WTC11 (cell line): ENCODE data around the gene PSMC3. TPM values are rescaled to one million over a fixed set of nuclear protein-coding genes. Genes with fewer than 3 reads are reported as not detected.
A peak's percentile ranks its signal among the peaks of the same experiment; 100 is the strongest.

Source experiments
- ATAC-seq: fragments of 200-7000 bp; cut with Tn5 transposase; 2 replicates; pipeline ENCODE4 v1.10.0; 2021; ENCODE audit warnings: mild to moderate bottlenecking, moderate library complexity
- CTCF ChIA-PET: fragments of 300-600 bp; sonication (Branson Sonifier 250); formaldehyde crosslinking; loops from one replicate; lab custom pipeline; 2021; ENCODE audit warnings: antibody characterized with exemption; lab: Charles Lee
- POLR2A ChIA-PET: fragments of 350-600 bp; sonication (Branson Sonifier 250); formaldehyde crosslinking; loops from one replicate; lab custom pipeline; 2021; ENCODE audit warnings: antibody characterized with exemption; lab: Charles Lee
- DNase-seq: peaks from one replicate; pipeline ENCODE4 v3.0.0; 2021; ENCODE audit warnings: low spot score
- H3K27ac Mint-ChIP-seq: 2 replicates; pipeline ENCODE4 v1.8.0; 2021; ENCODE audit warnings: mixed read lengths
- H3K27me3 Mint-ChIP-seq: 2 replicates; pipeline ENCODE4 v1.8.0; 2021; ENCODE audit warnings: low read depth, mild to moderate bottlenecking, moderate library complexity, mixed read lengths
- H3K36me3 Mint-ChIP-seq: 2 replicates; pipeline ENCODE4 v1.8.0; 2021; ENCODE audit warnings: mixed read lengths
- H3K4me1 Mint-ChIP-seq: 2 replicates; pipeline ENCODE4 v1.8.0; 2022; ENCODE audit warnings: mixed read lengths
- H3K4me3 Mint-ChIP-seq: 2 replicates; pipeline ENCODE4 v1.8.0; 2021; ENCODE audit warnings: mild to moderate bottlenecking, moderate library complexity, mixed read lengths
- H3K9me3 Mint-ChIP-seq: 2 replicates; pipeline ENCODE4 v1.8.0; 2021; ENCODE audit warnings: mixed read lengths
- ATF1 ChIP-seq: sonication (generic); formaldehyde crosslinking; IDR thresholded peaks from 2 replicates; pipeline ENCODE4 v1.8.1; 2023; ENCODE audit warnings: mild to moderate bottlenecking, moderate library complexity, missing genetic modification reagents
- ATF2 ChIP-seq: sonication (generic); formaldehyde crosslinking; IDR thresholded peaks from 2 replicates; pipeline ENCODE4 v1.8.1; 2022; ENCODE audit warnings: low read depth, missing genetic modification reagents, borderline replicate concordance
- CREM ChIP-seq: sonication (generic); formaldehyde crosslinking; IDR thresholded peaks from 2 replicates; pipeline ENCODE4 v1.8.1; 2022; ENCODE audit warnings: mild to moderate bottlenecking, missing genetic modification reagents, moderate library complexity
- GRHL2 ChIP-seq: fragments of 250-450 bp; sonication (Bioruptor Pico); IDR thresholded peaks from 2 replicates; pipeline ENCODE4 v1.8.0; 2022; ENCODE audit warnings: mild to moderate bottlenecking, moderate library complexity; ENCODE audit not compliant: insufficient replicate concordance, severe bottlenecking
- HMGA2 ChIP-seq: fragments of 250-450 bp; sonication (Bioruptor Pico); IDR thresholded peaks from 2 replicates; pipeline ENCODE4 v1.4.0; 2021; ENCODE audit warnings: mild to moderate bottlenecking, moderate library complexity
- JUN ChIP-seq: sonication (generic); formaldehyde crosslinking; IDR thresholded peaks from 2 replicates; pipeline ENCODE4 v1.8.0; 2023; ENCODE audit warnings: mild to moderate bottlenecking, missing genetic modification reagents
- MYBL2 ChIP-seq: sonication (generic); formaldehyde crosslinking; IDR thresholded peaks from 2 replicates; pipeline ENCODE4 v1.8.1; 2023; ENCODE audit warnings: mild to moderate bottlenecking, moderate library complexity, missing genetic modification reagents
- NFATC4 ChIP-seq: fragments of 250-450 bp; sonication (Bioruptor Pico); IDR thresholded peaks from 2 replicates; pipeline ENCODE4 v1.9.0; 2021; ENCODE audit warnings: mild to moderate bottlenecking
- PREB ChIP-seq: sonication (generic); formaldehyde crosslinking; IDR thresholded peaks from 2 replicates; pipeline ENCODE4 v1.8.1; 2022; ENCODE audit warnings: mild to moderate bottlenecking, missing genetic modification reagents, moderate library complexity, borderline replicate concordance
- RORB ChIP-seq: fragments of 250-450 bp; sonication (Bioruptor Pico); IDR thresholded peaks from 2 replicates; pipeline ENCODE4 v1.9.0; 2021; ENCODE audit warnings: mild to moderate bottlenecking
- SMAD4 ChIP-seq: sonication (generic); formaldehyde crosslinking; IDR thresholded peaks from 2 replicates; pipeline ENCODE4 v1.8.0; 2022; ENCODE audit warnings: mild to moderate bottlenecking, missing genetic modification reagents
- TEAD1 ChIP-seq: sonication (generic); formaldehyde crosslinking; IDR thresholded peaks from 2 replicates; pipeline ENCODE4 v1.8.0; 2022; ENCODE audit warnings: mild to moderate bottlenecking, missing genetic modification reagents
- TEAD4 ChIP-seq: sonication (generic); formaldehyde crosslinking; IDR thresholded peaks from 2 replicates; pipeline ENCODE4 v1.8.0; 2022; ENCODE audit warnings: mild to moderate bottlenecking, missing genetic modification reagents
- USF1 ChIP-seq: sonication (generic); formaldehyde crosslinking; IDR thresholded peaks from 2 replicates; pipeline ENCODE4 v1.8.0; 2022; ENCODE audit warnings: mild to moderate bottlenecking, missing genetic modification reagents
- ZBTB21 ChIP-seq: sonication (generic); formaldehyde crosslinking; IDR thresholded peaks from 2 replicates; pipeline ENCODE4 v1.8.1; 2023; ENCODE audit warnings: mild to moderate bottlenecking, missing genetic modification reagents, borderline replicate concordance
- ZNF396 ChIP-seq: fragments of 250-450 bp; sonication (Bioruptor Pico); IDR thresholded peaks from 2 replicates; pipeline ENCODE4 v1.8.0; 2021; ENCODE audit warnings: mild to moderate bottlenecking, moderate library complexity, borderline replicate concordance
- ZNF671 ChIP-seq: fragments of 250-450 bp; sonication (Bioruptor Pico); IDR thresholded peaks from 2 replicates; pipeline ENCODE4 v1.8.0; 2021; ENCODE audit warnings: mild to moderate bottlenecking
- total RNA-seq: library from RNA; stranded (reverse); gene quantifications from 3 replicates; pipeline ENCODE4 v1.2.3, GENCODE V29; 2021
- TF ChIP-seq, protein P1 (sequence below): sonication (generic); formaldehyde crosslinking; IDR thresholded peaks from 2 replicates; pipeline ENCODE4 v1.8.1; 2023; ENCODE audit warnings: mild to moderate bottlenecking, missing genetic modification reagents
- TF ChIP-seq, protein P2 (sequence below): sonication (generic); formaldehyde crosslinking; IDR thresholded peaks from 2 replicates; pipeline ENCODE4 v1.8.0; 2022; ENCODE audit warnings: mild to moderate bottlenecking, missing genetic modification reagents
- TF ChIP-seq, protein P3 (sequence below): sonication (generic); formaldehyde crosslinking; IDR thresholded peaks from 2 replicates; pipeline ENCODE4 v1.8.1; 2023; ENCODE audit warnings: mild to moderate bottlenecking, missing genetic modification reagents, moderate library complexity
- TF ChIP-seq, protein P4 (sequence below): fragments of 250-450 bp; sonication (Bioruptor Pico); IDR thresholded peaks from 2 replicates; pipeline ENCODE4 v1.9.0; 2021; ENCODE audit warnings: mild to moderate bottlenecking

Gene PSMC3
- total RNA-seq, 1 experiment from 2014 or later: 162 TPM

DNA sequence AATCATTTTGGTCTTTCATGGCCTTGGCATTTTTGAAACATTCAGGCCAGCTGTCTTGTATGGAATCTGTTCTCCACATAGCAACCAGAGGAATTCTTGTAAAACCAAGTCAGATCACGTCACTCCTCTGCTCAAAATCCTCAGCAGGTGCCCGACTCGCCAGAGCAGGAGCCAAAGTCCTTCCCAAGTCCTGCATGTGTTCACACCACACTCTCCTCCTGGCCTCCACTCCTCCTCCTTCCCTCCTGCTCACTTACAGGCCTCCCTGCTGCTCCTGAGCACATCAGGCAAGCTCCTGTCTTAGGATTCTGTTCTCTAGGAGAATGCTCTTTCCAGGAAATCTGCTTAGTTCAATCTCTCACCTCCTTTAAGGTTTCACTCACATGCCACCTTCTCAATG lies 6.9 kb upstream of the PSMC3 start:
- no peak for DNase-seq
- Mint-ChIP-seq H3K4me3 (no peak overlapping the region), H3K4me1 (no peaks in the 10 kb centered on the region), H3K9me3 (no peaks in the 10 kb centered on the region), H3K27me3 (no peaks in the 10 kb centered on the region)
- TF ChIP-seq, protein P1, sequence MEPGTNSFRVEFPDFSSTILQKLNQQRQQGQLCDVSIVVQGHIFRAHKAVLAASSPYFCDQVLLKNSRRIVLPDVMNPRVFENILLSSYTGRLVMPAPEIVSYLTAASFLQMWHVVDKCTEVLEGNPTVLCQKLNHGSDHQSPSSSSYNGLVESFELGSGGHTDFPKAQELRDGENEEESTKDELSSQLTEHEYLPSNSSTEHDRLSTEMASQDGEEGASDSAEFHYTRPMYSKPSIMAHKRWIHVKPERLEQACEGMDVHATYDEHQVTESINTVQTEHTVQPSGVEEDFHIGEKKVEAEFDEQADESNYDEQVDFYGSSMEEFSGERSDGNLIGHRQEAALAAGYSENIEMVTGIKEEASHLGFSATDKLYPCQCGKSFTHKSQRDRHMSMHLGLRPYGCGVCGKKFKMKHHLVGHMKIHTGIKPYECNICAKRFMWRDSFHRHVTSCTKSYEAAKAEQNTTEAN (CRISPR knock-in tag): no peak
- no peak for TF ChIP-seq TEAD1 (CRISPR knock-in tag)
- TF ChIP-seq, protein P2, sequence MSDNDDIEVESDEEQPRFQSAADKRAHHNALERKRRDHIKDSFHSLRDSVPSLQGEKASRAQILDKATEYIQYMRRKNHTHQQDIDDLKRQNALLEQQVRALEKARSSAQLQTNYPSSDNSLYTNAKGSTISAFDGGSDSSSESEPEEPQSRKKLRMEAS (CRISPR knock-in tag): no peak
- no peak for TF ChIP-seq RORB
- TF ChIP-seq JUN (CRISPR knock-in tag): no peak
- no peak for TF ChIP-seq SMAD4 (CRISPR knock-in tag)
- TF ChIP-seq ATF2 (CRISPR knock-in tag): no peak
- no peak for TF ChIP-seq ZBTB21 (CRISPR knock-in tag)
- TF ChIP-seq, protein P3, sequence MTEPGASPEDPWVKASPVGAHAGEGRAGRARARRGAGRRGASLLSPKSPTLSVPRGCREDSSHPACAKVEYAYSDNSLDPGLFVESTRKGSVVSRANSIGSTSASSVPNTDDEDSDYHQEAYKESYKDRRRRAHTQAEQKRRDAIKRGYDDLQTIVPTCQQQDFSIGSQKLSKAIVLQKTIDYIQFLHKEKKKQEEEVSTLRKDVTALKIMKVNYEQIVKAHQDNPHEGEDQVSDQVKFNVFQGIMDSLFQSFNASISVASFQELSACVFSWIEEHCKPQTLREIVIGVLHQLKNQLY (CRISPR knock-in tag): no peak
- TF ChIP-seq GRHL2 (CRISPR knock-in tag): no peak
- TF ChIP-seq ZNF671 (CRISPR knock-in tag): no peak
- no peak for TF ChIP-seq ATF1 (CRISPR knock-in tag)
- TF ChIP-seq, all 79 proteins: peak for 0
- ATAC-seq: no peak
- POLR2A ChIA-PET: no interaction called here
- CTCF ChIA-PET: interaction anchor here (0.8 kb wide), 1 partner anchor 10 kb away, joined by 3 read pairs; no protein-coding TSS in a partner anchor
- no peaks in the 10 kb centered on the region for H3K36me3 Mint-ChIP-seq
- peak overlapping the region; percentile 18; the same call in 1 of the 2 replicates for H3K27ac Mint-ChIP-seq

DNA sequence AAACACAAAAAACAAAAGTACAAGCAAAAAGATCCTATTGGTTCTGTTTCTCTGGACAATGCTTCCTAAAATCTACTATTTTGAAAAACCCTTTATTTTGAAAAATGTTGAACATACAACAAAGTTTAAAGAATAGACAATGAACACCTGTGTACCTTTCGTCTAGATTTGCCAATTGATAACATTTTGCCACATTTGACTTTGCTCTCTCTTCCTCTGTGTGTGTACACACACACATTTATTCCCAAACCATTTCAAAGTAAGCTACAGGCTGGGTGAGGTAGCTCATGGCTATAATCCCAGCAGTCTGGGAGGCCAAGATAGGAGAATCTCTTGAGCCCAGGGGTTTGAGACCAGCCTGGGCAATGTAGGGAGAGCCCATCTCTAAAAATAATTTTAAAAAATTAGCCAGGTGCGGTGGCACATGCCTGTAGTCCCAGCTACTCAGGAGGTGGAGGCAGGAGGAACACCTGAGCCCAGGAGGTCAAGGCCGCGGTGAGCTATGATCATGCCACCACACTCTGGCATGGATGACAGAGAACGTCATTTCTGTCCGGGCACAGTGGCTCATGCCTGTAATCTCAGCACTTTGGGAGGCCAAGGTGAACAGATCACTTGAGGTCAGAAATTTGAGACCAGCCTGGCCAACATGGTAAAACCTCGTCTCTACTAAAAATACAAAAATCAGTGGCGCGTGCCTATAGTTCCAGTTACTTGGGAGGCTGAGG lies 5.3 kb upstream of the PSMC3 start:
- H3K36me3 Mint-ChIP-seq: no peaks in the 10 kb centered on the region
- ATAC-seq (no peak), DNase-seq (no peak)
- H3K9me3 Mint-ChIP-seq: no peaks in the 10 kb centered on the region
- no peak for TF ChIP-seq PREB (CRISPR knock-in tag)
- TF ChIP-seq, protein P3 (CRISPR knock-in tag): no peak
- TF ChIP-seq MYBL2: no peak
- no peak for TF ChIP-seq CREM
- no peak for TF ChIP-seq ZNF396 (CRISPR knock-in tag)
- TF ChIP-seq HMGA2: no peak
- TF ChIP-seq, protein P4, sequence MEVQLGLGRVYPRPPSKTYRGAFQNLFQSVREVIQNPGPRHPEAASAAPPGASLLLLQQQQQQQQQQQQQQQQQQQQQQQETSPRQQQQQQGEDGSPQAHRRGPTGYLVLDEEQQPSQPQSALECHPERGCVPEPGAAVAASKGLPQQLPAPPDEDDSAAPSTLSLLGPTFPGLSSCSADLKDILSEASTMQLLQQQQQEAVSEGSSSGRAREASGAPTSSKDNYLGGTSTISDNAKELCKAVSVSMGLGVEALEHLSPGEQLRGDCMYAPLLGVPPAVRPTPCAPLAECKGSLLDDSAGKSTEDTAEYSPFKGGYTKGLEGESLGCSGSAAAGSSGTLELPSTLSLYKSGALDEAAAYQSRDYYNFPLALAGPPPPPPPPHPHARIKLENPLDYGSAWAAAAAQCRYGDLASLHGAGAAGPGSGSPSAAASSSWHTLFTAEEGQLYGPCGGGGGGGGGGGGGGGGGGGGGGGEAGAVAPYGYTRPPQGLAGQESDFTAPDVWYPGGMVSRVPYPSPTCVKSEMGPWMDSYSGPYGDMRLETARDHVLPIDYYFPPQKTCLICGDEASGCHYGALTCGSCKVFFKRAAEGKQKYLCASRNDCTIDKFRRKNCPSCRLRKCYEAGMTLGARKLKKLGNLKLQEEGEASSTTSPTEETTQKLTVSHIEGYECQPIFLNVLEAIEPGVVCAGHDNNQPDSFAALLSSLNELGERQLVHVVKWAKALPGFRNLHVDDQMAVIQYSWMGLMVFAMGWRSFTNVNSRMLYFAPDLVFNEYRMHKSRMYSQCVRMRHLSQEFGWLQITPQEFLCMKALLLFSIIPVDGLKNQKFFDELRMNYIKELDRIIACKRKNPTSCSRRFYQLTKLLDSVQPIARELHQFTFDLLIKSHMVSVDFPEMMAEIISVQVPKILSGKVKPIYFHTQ: no peak
- TF ChIP-seq NFATC4 (CRISPR knock-in tag): no peak
- no peak for TF ChIP-seq TEAD4 (CRISPR knock-in tag)
- TF ChIP-seq USF1 (CRISPR knock-in tag): no peak
- ChIA-PET POLR2A (interaction anchor here (0.6 kb wide), 1 partner anchor 9 kb away, joined by 3 read pairs; no protein-coding TSS in a partner anchor), CTCF (interaction anchor here (1.0 to 1.1 kb wide), 3 partner anchors 11 to 23 kb away, joined by 3 to 4 read pairs (median 4); no protein-coding TSS in a partner anchor)
- H3K27me3 Mint-ChIP-seq: no peaks in the 10 kb centered on the region
- H3K27ac Mint-ChIP-seq: no peak overlapping the region
- no peaks in the 10 kb centered on the region for H3K4me1 Mint-ChIP-seq
- H3K4me3 Mint-ChIP-seq: no peak overlapping the region
